GM19324 (cell line): ENCODE results near the gene AIG1.
A peak's percentile ranks its signal among the peaks of the same experiment; 100 is the strongest.
"Not testable (repeated sequence)": the region's sequence is repeated elsewhere in the genome, so short reads cannot be mapped to it uniquely, and the experiment has no call there.

Experiments
- ATAC-seq: cut with Tn5 transposase; IDR thresholded peaks from one replicate; pipeline ENCODE4 v1.9.1; 2021; ENCODE audit warnings: mild to moderate bottlenecking, moderate library complexity; ENCODE audit not compliant: unreplicated experiment, low FRiP score

The AIG1 gene

GRCh38 chr6:143060806-143061596 is at the start of gene AIG1:
Gene AIG1 (plus strand): TSS chr6:143060889. CDS start chr6:143060926, 37 bp downstream.
- ATAC-seq, result peak; percentile 79

- no peak for ATAC-seq
Observed at GRCh38 chr6:143014764-143015163, 45.9 kb upstream of the AIG1 start.

GRCh38 chr6:143015300-143015706 is 45.4 kb upstream of the AIG1 start:
- ATAC-seq, result no peak

GRCh38 chr6:143018955-143019354 is 41.7 kb upstream of the AIG1 start:
- no peak for ATAC-seq

GRCh38 chr6:143020862-143021261 is 39.8 kb upstream of the AIG1 start:
- ATAC-seq, result not testable (repeated sequence)

- no peak for ATAC-seq
Observed at GRCh38 chr6:143021543-143021942, 39.1 kb upstream of the AIG1 start.

GRCh38 chr6:143022587-143022986 is 38.1 kb upstream of the AIG1 start:
- ATAC-seq, result no peak

GRCh38 chr6:143023695-143024094 is 37.0 kb upstream of the AIG1 start:
- ATAC-seq, result no peak

GRCh38 chr6:143024977-143025376 is 35.7 kb upstream of the AIG1 start:
- no peak for ATAC-seq

GRCh38 chr6:143026696-143027449 is 33.8 kb upstream of the AIG1 start:
- ATAC-seq, result no peak

GRCh38 chr6:143034689-143035334 is 25.9 kb upstream of the AIG1 start:
- no peak for ATAC-seq

- ATAC-seq, result no peak
Observed at GRCh38 chr6:143037470-143037869, 23.2 kb upstream of the AIG1 start.

GRCh38 chr6:143038833-143039232 is 21.9 kb upstream of the AIG1 start:
- no peak for ATAC-seq

GRCh38 chr6:143039548-143039947 is 21.1 kb upstream of the AIG1 start:
- no peak for ATAC-seq

- no peak for ATAC-seq
Observed at GRCh38 chr6:143040018-143040417, 20.7 kb upstream of the AIG1 start.

GRCh38 chr6:143044345-143044744 is 16.3 kb upstream of the AIG1 start:
- not testable (repeated sequence) for ATAC-seq

- no peak for ATAC-seq
Observed at GRCh38 chr6:143049611-143050010, 11.1 kb upstream of the AIG1 start.

- no peak for ATAC-seq
Observed at GRCh38 chr6:143050509-143050908, 10.2 kb upstream of the AIG1 start.

GRCh38 chr6:143052282-143052681 is 8.4 kb upstream of the AIG1 start:
- no peak for ATAC-seq

- no peak for ATAC-seq
Observed at GRCh38 chr6:143053856-143054255, 6.8 kb upstream of the AIG1 start.

GRCh38 chr6:143054329-143054728 is 6.4 kb upstream of the AIG1 start:
- ATAC-seq, result no peak
